ENCODE results near the gene DISC1. TPM values are rescaled to one million over a fixed set of nuclear protein-coding genes. Genes with fewer than 3 reads are reported as not detected.

DISC1 gene
- total RNA-seq, 1 experiment from 2014 or later: 2.1 TPM

DNA sequence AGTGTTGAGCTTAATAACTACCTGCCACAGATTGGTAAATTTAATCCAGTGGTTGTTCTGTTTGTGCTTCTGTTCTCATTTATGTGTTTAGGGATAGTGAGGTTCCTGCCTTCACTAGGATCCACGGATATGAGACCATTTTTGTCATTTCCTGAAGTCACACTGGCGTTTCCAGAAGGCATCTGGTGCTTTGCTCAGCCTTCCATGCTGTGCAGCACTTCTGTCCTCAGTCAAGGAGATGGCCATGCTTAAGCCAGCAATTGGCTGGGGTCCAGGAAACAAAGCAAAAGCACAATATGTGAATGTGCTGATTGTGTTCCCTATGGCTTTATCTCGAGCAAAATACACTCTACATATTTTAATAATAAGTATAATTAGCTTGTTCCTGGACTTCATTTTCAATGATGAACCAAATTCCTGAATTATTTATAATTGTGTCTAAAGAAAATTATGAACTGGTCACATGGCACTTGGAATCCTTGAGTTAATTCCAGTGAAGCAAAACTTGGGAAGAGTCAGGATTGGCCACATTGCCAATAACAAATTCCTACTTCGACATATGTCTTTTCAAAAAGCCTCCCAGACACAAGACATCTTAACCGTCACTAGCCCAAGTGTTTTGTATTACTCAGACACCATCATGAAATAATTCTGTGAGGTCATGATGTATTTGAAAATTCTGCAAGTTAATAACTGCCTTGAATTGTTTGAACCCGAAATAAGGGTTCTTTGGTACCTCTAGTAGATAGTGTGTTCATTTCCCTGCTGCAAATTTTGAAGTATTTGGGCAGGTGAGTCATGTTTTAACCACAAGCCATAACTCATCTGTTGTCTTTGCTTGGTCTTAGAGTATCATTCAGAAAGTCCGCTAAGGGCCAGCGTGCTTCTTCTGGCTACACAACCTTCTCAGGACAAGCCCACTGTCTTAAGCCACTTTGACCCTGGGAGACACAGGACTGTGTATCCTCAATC lies 412.4 kb downstream of the DISC1 start:
- Mint-ChIP-seq H3K4me3 (ENCODE audit: unreplicated experiment) (no peak overlapping the region), H3K27me3 (ENCODE audit: insufficient read depth, unreplicated experiment) (no peaks in the 10 kb centered on the region), H3K36me3 (ENCODE audit: insufficient read depth, unreplicated experiment) (no peaks in the 10 kb centered on the region), H3K4me1 (ENCODE audit: insufficient read depth, unreplicated experiment) (peaks cover 15% of the 10 kb centered on the region), H3K27ac (ENCODE audit: low read depth, unreplicated experiment) (peak overlapping the region; percentile 22), H3K9me3 (ENCODE audit: unreplicated experiment) (no peaks in the 10 kb centered on the region)
- ChIA-PET POLR2A (interaction anchor here (0.7 kb wide), 2 partner anchors 8 to 1127 kb away, joined by 3 read pairs; no protein-coding TSS in a partner anchor), CTCF (interaction anchor here (0.7 to 1.3 kb wide), 2 partner anchors 589 to 1240 kb away, joined by 3 read pairs; no protein-coding TSS in a partner anchor)
- intact Hi-C loops (cut with micrococcal nuclease): loop anchor here (10.0 kb wide), 1 partner anchor 284 kb away; no protein-coding TSS in a partner anchor
- peak; percentile 78 for DNase-seq (ENCODE audit: unreplicated experiment)
- BruUV-seq (replicated peaks): no TSS peak
- TF ChIP-seq, protein P1, sequence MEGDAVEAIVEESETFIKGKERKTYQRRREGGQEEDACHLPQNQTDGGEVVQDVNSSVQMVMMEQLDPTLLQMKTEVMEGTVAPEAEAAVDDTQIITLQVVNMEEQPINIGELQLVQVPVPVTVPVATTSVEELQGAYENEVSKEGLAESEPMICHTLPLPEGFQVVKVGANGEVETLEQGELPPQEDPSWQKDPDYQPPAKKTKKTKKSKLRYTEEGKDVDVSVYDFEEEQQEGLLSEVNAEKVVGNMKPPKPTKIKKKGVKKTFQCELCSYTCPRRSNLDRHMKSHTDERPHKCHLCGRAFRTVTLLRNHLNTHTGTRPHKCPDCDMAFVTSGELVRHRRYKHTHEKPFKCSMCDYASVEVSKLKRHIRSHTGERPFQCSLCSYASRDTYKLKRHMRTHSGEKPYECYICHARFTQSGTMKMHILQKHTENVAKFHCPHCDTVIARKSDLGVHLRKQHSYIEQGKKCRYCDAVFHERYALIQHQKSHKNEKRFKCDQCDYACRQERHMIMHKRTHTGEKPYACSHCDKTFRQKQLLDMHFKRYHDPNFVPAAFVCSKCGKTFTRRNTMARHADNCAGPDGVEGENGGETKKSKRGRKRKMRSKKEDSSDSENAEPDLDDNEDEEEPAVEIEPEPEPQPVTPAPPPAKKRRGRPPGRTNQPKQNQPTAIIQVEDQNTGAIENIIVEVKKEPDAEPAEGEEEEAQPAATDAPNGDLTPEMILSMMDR (IDR thresholded peaks at IDR 0.05; ENCODE audit: unreplicated experiment): no peak

GRCh38 chr1:232040260-232040659 lies 413.7 kb downstream of the DISC1 start:
- Mint-ChIP-seq H3K27me3 (ENCODE audit: insufficient read depth, unreplicated experiment) (no peaks in the 10 kb centered on the region), H3K4me3 (ENCODE audit: unreplicated experiment) (no peak overlapping the region), H3K4me1 (ENCODE audit: insufficient read depth, unreplicated experiment) (peaks cover 17% of the 10 kb centered on the region), H3K36me3 (ENCODE audit: insufficient read depth, unreplicated experiment) (no peaks in the 10 kb centered on the region), H3K9me3 (ENCODE audit: unreplicated experiment) (no peaks in the 10 kb centered on the region), H3K27ac (ENCODE audit: low read depth, unreplicated experiment) (no peak overlapping the region)
- intact Hi-C loops (cut with micrococcal nuclease): no loop called here
- ChIA-PET POLR2A (interaction anchor here (0.6 to 1.7 kb wide), 3 partner anchors 18 to 1344 kb away, joined by 3 to 4 read pairs (median 3); no protein-coding TSS in a partner anchor), CTCF (no interaction called here)
- DNase-seq (ENCODE audit: unreplicated experiment): no peak
- TF ChIP-seq, protein P1 (IDR thresholded peaks at IDR 0.05; ENCODE audit: unreplicated experiment): no peak
- no TSS peak for BruUV-seq (replicated peaks)

GRCh38 chr1:232044728-232045127 lies 418.1 kb downstream of the DISC1 start:
- intact Hi-C loops (cut with micrococcal nuclease): loop anchor here (5.0 kb wide), 1 partner anchor 583 kb away; no protein-coding TSS in a partner anchor
- DNase-seq (ENCODE audit: unreplicated experiment): no peak
- Mint-ChIP-seq H3K4me3 (ENCODE audit: unreplicated experiment) (no peak overlapping the region), H3K27me3 (ENCODE audit: insufficient read depth, unreplicated experiment) (no peaks in the 10 kb centered on the region), H3K4me1 (ENCODE audit: insufficient read depth, unreplicated experiment) (peaks cover 7% of the 10 kb centered on the region), H3K36me3 (ENCODE audit: insufficient read depth, unreplicated experiment) (no peaks in the 10 kb centered on the region), H3K9me3 (ENCODE audit: unreplicated experiment) (no peaks in the 10 kb centered on the region), H3K27ac (ENCODE audit: low read depth, unreplicated experiment) (no peak overlapping the region)
- no TSS peak for BruUV-seq (replicated peaks)
- POLR2A ChIA-PET: interaction anchor here (0.9 to 1.5 kb wide), 2 partner anchors 14 to 248 kb away, joined by 3 read pairs; no protein-coding TSS in a partner anchor
- TF ChIP-seq, protein P1 (IDR thresholded peaks at IDR 0.05; ENCODE audit: unreplicated experiment): no peak
- CTCF ChIA-PET: no interaction called here

Data from MCF 10A (cell line).